ENCODE measurements around the gene SEC11C. TPM values are rescaled to one million over a fixed set of nuclear protein-coding genes. Genes with fewer than 3 reads are reported as not detected.

The SEC11C gene
- total RNA-seq, 3 donors from 2014 or later: 11.5 to 44.1 (median 38.7) TPM

GRCh38 chr18:59155153-59155552 is 15.5 kb downstream of the SEC11C start:
- Histone ChIP-seq H3K36me3 (no peaks in the 10 kb centered on the region), H3K9me3 (no peaks in the 10 kb centered on the region), H3K27ac (no peak overlapping the region), H3K27me3 (no peaks in the 10 kb centered on the region), H3K4me1 (no peaks in the 10 kb centered on the region), H3K4me3 (no peak overlapping the region)
- TF ChIP-seq POLR2A (IDR thresholded peaks at IDR 0.05) (no peak), CTCF (IDR thresholded peaks at IDR 0.05) (no peak), POLR2AphosphoS5 (IDR thresholded peaks at IDR 0.05) (no peak)
- no peak for DNase-seq (ENCODE audit: low spot score in 2 of 2)
- intact Hi-C loops (cut with DNase I; ENCODE audit: low total_unique reads): no loop called here

GRCh38 chr18:59156316-59156715 is 16.6 kb downstream of the SEC11C start:
- no peak for DNase-seq (ENCODE audit: low spot score in 2 of 2)
- no peaks in the 10 kb centered on the region for H3K9me3 ChIP-seq
- H3K4me3 ChIP-seq: no peak overlapping the region
- TF ChIP-seq POLR2AphosphoS5 (IDR thresholded peaks at IDR 0.05) (no peak), CTCF (IDR thresholded peaks at IDR 0.05) (no peak), POLR2A (IDR thresholded peaks at IDR 0.05) (no peak)
- intact Hi-C loops (cut with DNase I; ENCODE audit: low total_unique reads): no loop called here
- no peaks in the 10 kb centered on the region for H3K36me3 ChIP-seq
- H3K4me1 ChIP-seq: no peaks in the 10 kb centered on the region
- no peaks in the 10 kb centered on the region for H3K27me3 ChIP-seq
- no peak overlapping the region for H3K27ac ChIP-seq

- Histone ChIP-seq H3K27me3 (no peaks in the 10 kb centered on the region), H3K4me1 (no peaks in the 10 kb centered on the region), H3K36me3 (no peaks in the 10 kb centered on the region), H3K27ac (no peak overlapping the region), H3K9me3 (no peaks in the 10 kb centered on the region), H3K4me3 (no peak overlapping the region)
- intact Hi-C loops (cut with DNase I; ENCODE audit: low total_unique reads): no loop called here
- no peak for TF ChIP-seq POLR2AphosphoS5 (IDR thresholded peaks at IDR 0.05)
- no peak for TF ChIP-seq POLR2A (IDR thresholded peaks at IDR 0.05)
- no peak for TF ChIP-seq CTCF (IDR thresholded peaks at IDR 0.05)
- no peak for DNase-seq (ENCODE audit: low spot score in 2 of 2)
Measured at GRCh38 chr18:59159265-59159664, 19.6 kb downstream of the SEC11C start.

GRCh38 chr18:59159986-59160385 is 20.3 kb downstream of the SEC11C start:
- intact Hi-C loops (cut with DNase I; ENCODE audit: low total_unique reads): no loop called here
- Histone ChIP-seq H3K9me3 (no peaks in the 10 kb centered on the region), H3K36me3 (no peaks in the 10 kb centered on the region), H3K27ac (no peak overlapping the region), H3K4me1 (no peaks in the 10 kb centered on the region), H3K27me3 (no peaks in the 10 kb centered on the region), H3K4me3 (no peak overlapping the region)
- TF ChIP-seq POLR2A (IDR thresholded peaks at IDR 0.05): no peak
- TF ChIP-seq POLR2AphosphoS5 (IDR thresholded peaks at IDR 0.05): no peak
- TF ChIP-seq CTCF (IDR thresholded peaks at IDR 0.05): no peak
- no peak for DNase-seq (ENCODE audit: low spot score in 2 of 2)

GRCh38 chr18:59172664-59173249 is 33.1 kb downstream of the SEC11C start:
- Histone ChIP-seq H3K9me3 (peaks cover 7 to 28% of the 10 kb centered on the region in 2 donors), H3K27ac (no peak overlapping the region), H3K4me1 (no peaks in the 10 kb centered on the region), H3K27me3 (no peaks in the 10 kb centered on the region), H3K4me3 (no peak overlapping the region), H3K36me3 (no peaks in the 10 kb centered on the region)
- no peak for TF ChIP-seq POLR2A (IDR thresholded peaks at IDR 0.05)
- TF ChIP-seq CTCF (IDR thresholded peaks at IDR 0.05): no peak
- TF ChIP-seq POLR2AphosphoS5 (IDR thresholded peaks at IDR 0.05): no peak
- DNase-seq (ENCODE audit: low spot score in 2 of 2): no peak
- intact Hi-C loops (cut with DNase I; ENCODE audit: low total_unique reads): no loop called here

All from breast epithelium (tissue), 4 donors.